GM19463 (cell line): ENCODE data around the gene IPO4.

Experiments used
- ATAC-seq: cut with Tn5 transposase; IDR thresholded peaks from one replicate; pipeline ENCODE4 v1.9.1; 2021; ENCODE audit warnings: mild to moderate bottlenecking, moderate library complexity; ENCODE audit not compliant: unreplicated experiment

Gene IPO4

DNA sequence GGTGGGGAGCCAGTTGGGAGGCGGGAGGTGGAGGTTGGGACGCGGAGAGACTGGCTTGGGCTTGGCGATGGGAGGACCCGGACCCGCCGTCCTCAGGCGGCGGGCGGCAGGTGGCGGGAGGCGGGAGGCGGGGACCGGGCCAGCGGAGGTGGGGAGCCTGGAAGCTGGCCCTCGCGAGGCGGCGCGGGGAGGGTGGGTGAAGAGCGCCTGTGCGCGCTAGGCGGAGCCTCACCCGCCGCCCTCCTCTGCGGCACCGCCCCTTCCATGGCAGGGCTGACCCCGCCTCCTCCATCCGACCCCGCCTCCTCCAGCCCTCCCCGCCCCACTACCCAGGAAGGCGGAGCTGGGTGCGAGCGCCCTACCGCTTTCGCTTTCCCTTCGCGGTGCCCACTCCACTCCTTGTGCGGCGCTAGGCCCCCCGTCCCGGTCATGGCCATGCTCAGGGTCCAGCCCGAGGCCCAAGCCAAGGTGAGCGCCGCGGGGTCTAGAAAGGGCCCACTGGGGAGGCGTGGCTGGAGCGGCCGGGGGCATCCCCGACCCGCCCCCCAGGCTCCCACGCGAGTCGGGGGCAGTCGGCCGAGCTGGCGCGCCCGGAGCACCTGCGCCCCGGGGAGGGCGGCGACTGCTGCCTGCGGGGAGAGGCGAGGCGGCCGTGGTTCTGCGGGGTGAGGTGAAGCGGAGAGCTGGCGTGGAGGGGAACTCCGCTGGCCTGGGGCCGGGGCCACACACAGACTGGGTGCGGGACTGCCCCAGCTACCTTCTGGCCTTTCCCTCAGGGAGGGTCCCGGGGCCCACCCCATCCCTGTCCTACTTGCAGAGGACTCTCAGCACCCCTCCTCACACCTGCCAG lies 52.6 kb downstream of the IPO4 start, which contains the start of gene PSME1:
Gene PSME1, plus strand, starts transcription at position 361 of the 850 bp plus-strand sequence. Its CDS starts 69 bp downstream, at position 430.
- peak; percentile 88 for ATAC-seq

DNA sequence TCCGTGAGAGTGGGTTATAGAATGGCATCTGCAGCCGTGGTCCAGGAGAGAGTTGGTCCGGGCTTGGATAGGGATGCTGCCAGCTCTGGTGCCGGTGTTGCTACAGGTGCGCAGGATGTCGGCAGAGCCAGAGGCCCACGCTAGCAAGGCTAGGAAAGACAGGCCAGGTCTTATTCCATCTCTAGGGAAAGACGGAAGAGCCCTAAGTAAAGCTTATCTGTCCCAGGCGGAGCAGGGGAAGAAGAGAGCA lies 53.1 kb downstream of the IPO4 start:
- no peak for ATAC-seq

DNA sequence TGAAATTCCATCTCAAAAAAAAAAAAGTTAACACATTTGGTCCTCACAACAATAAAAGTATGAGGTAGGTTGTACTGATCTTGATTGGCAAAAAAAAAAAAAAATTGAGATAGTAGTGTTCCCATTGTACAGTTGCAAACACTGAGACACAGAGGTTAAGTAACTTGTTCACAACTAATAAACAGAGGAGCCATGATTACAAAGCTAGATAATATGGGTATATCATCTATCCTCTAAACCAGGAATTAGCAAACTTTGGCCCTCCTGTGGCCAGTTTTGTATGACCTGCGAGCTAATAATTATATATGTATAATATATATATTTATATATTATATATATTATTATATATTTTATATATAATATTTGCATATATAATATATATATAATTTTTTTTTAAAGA lies 54.9 kb downstream of the IPO4 start:
- ATAC-seq = no peak

DNA sequence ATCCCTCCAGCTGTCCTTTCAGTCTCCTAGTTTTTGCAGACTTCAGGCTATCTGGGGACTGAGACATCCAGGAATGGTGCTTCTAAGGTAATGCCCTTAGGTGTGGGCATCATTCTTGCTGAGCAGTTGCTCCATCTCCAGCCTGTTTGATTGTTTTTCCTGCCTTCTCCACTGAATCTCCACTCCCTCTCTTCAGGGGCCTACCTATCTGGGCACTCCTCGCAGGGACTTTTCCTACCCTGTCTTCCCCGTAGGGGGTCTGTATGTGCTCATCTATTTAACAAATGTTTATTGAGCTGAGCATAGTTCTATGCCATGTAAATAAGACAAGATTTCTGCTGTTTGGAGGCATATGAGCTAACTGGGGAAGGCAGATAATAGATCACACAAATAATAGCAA lies 55.6 kb downstream of the IPO4 start:
- ATAC-seq = no peak

DNA sequence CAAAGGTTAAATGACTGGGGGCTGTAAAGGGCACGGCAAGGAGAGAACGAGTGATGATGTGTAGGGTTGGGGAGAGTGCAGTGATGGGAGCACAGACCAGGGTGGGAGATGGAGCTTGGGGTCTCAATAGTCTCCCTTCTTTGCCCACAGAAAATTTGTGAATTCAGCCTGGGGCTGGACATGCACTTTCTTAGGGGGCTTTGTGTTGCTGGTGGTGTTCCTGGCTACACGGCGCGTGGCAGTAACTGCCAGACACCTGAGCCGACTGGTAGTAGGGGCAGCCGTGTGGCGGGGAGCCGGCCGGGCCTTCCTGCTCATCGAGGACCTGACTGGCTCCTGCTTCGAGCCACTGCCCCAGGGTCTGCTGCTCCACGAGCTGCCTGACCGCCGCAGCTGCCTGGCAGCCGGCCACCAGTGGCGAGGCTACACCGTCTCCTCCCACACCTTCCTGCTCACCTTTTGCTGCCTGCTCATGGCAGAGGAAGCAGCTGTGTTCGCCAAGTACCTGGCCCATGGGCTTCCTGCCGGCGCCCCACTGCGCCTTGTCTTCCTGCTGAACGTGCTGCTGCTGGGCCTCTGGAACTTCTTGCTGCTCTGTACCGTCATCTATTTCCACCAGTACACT lies 56.4 kb downstream of the IPO4 start:
- no peak for ATAC-seq

DNA sequence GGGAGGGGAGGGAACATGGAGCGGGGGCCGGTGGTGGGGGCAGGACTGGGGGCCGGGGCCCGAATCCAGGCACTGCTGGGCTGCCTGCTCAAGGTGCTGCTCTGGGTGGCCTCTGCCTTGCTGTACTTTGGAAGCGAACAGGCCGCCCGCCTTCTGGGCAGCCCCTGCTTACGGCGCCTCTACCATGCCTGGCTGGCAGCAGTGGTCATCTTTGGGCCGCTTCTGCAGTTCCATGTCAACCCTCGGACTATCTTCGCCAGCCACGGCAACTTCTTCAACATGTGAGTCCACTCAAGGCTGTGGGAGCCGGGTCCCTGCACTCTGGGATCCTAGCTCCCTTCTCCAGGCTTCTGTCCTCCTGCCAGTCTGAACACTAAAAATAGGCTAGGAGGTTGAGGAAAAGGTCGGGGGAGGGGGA lies 57.1 kb downstream of the IPO4 start:
- no peak for ATAC-seq

DNA sequence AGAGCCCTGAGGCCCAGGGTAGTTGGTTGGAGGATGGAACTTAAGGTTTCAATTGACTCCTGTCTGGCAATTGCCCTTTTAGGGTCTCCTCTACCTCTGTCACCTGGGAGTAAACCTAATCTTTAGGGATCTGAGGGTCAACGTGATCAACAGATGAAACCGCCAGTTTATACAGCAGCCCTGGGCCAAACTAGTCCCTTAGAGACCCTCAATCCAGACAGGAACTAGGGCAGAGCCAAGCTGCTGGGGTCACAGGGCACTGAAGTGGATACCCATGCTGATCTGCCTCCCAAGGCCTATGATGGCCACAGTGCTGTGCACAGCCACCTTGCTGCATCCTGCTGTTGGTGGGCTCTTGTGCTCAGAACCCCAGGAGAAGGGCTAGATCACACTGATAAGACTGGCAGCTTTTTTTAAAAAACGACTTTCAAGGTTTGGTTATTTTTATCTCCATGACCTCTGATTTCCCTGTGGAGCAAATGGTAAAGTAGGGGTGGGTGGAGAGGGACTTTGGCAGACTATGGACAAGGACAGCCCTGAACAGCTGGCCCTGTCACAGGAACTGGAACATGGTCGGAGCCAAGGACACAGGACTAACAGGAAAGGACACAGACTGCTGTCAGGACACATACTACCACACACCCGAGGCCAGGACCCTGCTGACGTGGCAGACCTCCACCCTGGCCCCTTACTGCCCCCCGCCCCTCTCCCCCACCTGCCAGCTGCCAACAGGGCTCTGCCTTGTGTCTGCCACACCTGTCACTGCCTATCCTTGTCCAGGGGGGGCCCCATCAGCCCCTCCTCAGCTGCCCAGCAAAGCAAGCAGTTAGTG lies 57.7 kb downstream of the IPO4 start:
- ATAC-seq = no peak

DNA sequence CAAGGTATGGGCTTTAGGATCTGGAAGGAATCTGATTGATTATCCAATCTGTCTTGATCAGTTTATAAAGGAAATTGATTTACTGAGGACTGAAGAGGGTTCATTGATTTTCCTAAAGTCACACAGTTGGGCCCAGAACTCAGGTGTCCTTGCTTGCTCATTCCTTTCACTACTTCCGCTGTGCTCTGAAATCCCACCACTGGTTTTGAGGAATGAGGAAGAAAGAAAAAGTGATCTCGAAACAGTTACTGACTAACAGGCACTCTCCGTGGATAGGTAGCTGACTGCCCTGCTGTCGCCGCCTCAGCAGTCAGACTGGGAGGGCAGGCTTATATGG lies 58.3 kb downstream of the IPO4 start, which contains the start of gene FITM1:
Gene FITM1, plus strand, starts transcription at position 280 of the 337 bp plus-strand sequence. CDS start 905 bp downstream, outside the sequence.
- ATAC-seq = no peak
